Colonic mucosa (tissue), 4 donors: ENCODE data around the gene GRID1. TPM values are rescaled to one million over a fixed set of nuclear protein-coding genes. Genes with fewer than 3 reads are reported as not detected.

Source experiments
- DNase-seq: peaks from one replicate; pipeline ENCODE4 v3.0.0-alpha.2; 2020
- H3K27ac ChIP-seq: fragments of 200-600 bp; one replicate; pipeline ENCODE4 v1.8.0; 2021
- H3K27me3 ChIP-seq: fragments of 200-600 bp; one replicate; pipeline ENCODE4 v1.8.0; 2021
- H3K36me3 ChIP-seq: fragments of 200-600 bp; one replicate; pipeline ENCODE4 v1.8.0; 2021
- H3K4me1 ChIP-seq: fragments of 200-600 bp; one replicate; pipeline ENCODE4 v1.8.0; 2021; ENCODE audit warnings: mild to moderate bottlenecking
- H3K4me3 ChIP-seq: fragments of 200-600 bp; one replicate; pipeline ENCODE4 v1.8.0; 2021
- H3K9ac ChIP-seq, 2 donors: one replicate each; pipeline ENCODE4 v1.7.0; 2013; ENCODE audit warnings: control low read depth in 2 of 2, low read depth in 2 of 2, low read length in 2 of 2
- H3K9me3 ChIP-seq: fragments of 200-600 bp; one replicate; pipeline ENCODE4 v1.8.0; 2021
- intact Hi-C: fragments of 100-400 bp; cut with DNase I; formaldehyde crosslinking; loops from one replicate; pipeline ENCODE4 v1.14.1; 2022
- total RNA-seq, 2 donors: library from RNA; stranded (reverse); fragmentation: NEBNext Ultra II Directional in 1 of 2; extraction: Animal tissue kit (Norgen Biotek cat#: 25700) in 1 of 2; gene quantifications; one replicate each; pipeline ENCODE4 v1.2.1, GENCODE V29; 2021
- TF ChIP-seq, protein P1 (sequence below): fragments of 200-600 bp; IDR thresholded peaks from one replicate; pipeline ENCODE4 v1.8.0; 2022; ENCODE audit warnings: antibody characterized with exemption, mild to moderate bottlenecking
- donor health status: healthy.
- donor health status: DM: no; HTN: no; CAD: no.
- donor health status: DM: no; HTN: no; CAD: no.

Gene GRID1
- total RNA-seq, 2 donors from 2014 or later, result 0.30 to 0.37 TPM

DNA sequence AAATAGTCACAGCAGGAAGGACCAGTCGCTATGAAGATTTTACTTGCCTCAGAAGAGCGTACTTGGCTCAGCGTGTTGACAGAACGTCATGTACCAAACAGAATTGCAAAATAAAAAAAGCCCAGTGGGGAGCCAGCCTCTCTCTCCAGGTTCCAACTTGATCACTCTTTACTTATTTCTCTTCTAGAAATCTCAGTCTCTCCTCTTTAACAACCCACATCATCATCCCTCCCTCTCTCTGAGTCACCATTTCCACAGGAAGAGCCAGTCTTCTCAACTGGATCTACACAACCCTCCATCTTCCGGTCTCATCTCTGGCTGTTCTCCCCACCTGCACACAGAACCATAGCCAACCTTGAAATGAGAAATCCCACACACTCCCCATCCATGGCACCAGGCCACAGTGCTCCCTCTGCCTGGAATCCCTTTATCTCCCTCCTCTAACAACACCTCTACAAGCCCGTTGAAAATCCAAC, 718.3 kb downstream of the GRID1 start:
- Histone ChIP-seq H3K4me3 (no peak overlapping the region), H3K27ac (no peak overlapping the region)

DNA sequence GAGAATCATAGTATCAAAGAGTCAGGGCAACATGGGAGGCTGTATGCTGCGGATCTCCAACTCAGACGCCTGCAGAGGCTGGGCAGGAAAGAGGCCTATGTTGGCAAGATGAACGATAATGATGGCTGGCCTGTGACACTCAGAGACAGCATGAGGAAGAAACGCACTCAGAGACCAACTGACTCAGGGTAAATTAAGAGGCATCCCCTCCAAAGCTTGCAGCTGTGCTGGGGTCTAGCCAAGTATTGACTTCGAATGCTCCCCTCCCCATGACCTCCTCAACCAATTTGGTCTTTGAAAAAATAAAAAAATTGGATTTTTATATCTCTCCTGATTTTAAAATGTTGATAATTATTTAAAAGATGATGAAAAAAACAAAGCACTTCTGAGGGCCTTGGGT, 718.9 kb downstream of the GRID1 start:
- TF ChIP-seq, protein P1, sequence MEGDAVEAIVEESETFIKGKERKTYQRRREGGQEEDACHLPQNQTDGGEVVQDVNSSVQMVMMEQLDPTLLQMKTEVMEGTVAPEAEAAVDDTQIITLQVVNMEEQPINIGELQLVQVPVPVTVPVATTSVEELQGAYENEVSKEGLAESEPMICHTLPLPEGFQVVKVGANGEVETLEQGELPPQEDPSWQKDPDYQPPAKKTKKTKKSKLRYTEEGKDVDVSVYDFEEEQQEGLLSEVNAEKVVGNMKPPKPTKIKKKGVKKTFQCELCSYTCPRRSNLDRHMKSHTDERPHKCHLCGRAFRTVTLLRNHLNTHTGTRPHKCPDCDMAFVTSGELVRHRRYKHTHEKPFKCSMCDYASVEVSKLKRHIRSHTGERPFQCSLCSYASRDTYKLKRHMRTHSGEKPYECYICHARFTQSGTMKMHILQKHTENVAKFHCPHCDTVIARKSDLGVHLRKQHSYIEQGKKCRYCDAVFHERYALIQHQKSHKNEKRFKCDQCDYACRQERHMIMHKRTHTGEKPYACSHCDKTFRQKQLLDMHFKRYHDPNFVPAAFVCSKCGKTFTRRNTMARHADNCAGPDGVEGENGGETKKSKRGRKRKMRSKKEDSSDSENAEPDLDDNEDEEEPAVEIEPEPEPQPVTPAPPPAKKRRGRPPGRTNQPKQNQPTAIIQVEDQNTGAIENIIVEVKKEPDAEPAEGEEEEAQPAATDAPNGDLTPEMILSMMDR, result no peak
- Histone ChIP-seq H3K4me3 (no peak overlapping the region), H3K4me1 (no peaks in the 10 kb centered on the region), H3K9me3 (no peaks in the 10 kb centered on the region), H3K27ac (no peak overlapping the region), H3K9ac (no peak overlapping the region), H3K36me3 (no peaks in the 10 kb centered on the region), H3K27me3 (no peaks in the 10 kb centered on the region)
- intact Hi-C loops, result no loop called here
- no peak for DNase-seq

More for the DNA sequence above, 718.3 kb downstream of the GRID1 start:
- Histone ChIP-seq H3K4me1 (no peaks in the 10 kb centered on the region), H3K36me3 (no peaks in the 10 kb centered on the region), H3K9ac (no peak overlapping the region), H3K27me3 (no peaks in the 10 kb centered on the region), H3K9me3 (no peaks in the 10 kb centered on the region)
- intact Hi-C loops, result no loop called here
- TF ChIP-seq, protein P1, result no peak
- DNase-seq, result no peak

DNA sequence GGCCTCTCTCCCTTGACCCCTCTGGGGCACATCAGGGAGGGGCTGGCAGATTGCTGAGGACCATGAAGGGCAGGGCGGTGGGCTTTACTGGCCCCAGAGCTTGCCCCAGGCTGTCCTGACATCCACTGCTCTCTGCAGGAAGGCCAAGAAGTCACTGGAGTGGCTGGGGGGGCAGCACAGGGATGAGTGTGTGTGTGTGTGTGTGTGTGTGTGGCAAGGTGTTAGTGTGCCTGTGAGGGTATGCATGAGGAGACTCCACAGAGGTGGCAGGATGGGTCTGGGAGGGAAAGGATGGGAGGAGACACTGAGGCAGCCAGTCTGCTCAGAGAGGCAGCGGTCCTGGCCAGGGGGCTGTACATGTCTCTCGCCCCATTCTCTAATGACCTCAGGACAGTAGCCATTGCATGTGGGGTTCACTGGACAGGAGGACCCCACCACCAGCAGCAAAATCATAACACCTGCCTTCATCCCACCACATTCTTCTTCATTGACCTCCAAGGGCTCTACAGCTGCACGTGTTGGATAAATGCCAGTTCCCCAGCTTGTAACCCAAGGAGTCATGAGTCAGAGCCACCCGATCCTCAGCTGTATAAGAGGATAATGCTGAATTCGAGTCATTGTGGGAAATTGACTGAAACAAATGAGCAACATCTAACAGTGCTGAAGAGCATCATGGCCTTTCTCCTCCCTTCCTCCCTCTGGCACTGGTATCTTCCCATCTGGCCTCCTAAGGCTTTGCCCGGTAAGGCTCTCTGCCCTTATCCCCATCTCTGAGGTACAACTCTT, 720.5 kb downstream of the GRID1 start:
- no peaks in the 10 kb centered on the region for H3K27me3 ChIP-seq
- no peak overlapping the region for H3K9ac ChIP-seq
- H3K27ac ChIP-seq, result no peak overlapping the region
- intact Hi-C loops, result no loop called here
- DNase-seq, result no peak
- no peaks in the 10 kb centered on the region for H3K36me3 ChIP-seq
- H3K4me1 ChIP-seq, result no peaks in the 10 kb centered on the region
- TF ChIP-seq, protein P1, result no peak
- H3K9me3 ChIP-seq, result no peaks in the 10 kb centered on the region
- no peak overlapping the region for H3K4me3 ChIP-seq

DNA sequence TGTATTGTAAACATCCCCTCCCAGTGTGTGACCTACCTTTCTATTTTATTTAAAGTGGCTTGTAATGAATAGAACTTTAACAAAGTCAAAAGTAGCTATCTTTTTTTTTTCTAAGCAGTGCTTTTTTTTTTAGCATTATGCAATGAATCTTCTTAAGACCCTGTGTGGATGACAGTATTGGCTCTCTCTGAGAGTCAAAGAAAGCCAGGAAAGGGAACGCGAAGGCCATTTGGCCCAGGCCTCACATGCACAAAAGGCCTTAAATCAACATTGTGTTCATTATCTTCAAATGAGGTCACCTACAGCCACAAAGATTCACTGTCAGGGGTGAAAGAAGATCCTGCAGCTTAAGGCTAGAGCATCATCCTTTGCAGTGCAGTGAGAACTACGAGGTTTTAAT, 721.5 kb downstream of the GRID1 start:
- no peak overlapping the region for H3K9ac ChIP-seq
- no peak overlapping the region for H3K4me3 ChIP-seq
- no peak overlapping the region for H3K27ac ChIP-seq
- DNase-seq, result no peak
- H3K27me3 ChIP-seq, result no peaks in the 10 kb centered on the region
- H3K9me3 ChIP-seq, result no peaks in the 10 kb centered on the region
- intact Hi-C loops, result no loop called here
- TF ChIP-seq, protein P1, result no peak
- H3K4me1 ChIP-seq, result no peaks in the 10 kb centered on the region
- H3K36me3 ChIP-seq, result no peaks in the 10 kb centered on the region

DNA sequence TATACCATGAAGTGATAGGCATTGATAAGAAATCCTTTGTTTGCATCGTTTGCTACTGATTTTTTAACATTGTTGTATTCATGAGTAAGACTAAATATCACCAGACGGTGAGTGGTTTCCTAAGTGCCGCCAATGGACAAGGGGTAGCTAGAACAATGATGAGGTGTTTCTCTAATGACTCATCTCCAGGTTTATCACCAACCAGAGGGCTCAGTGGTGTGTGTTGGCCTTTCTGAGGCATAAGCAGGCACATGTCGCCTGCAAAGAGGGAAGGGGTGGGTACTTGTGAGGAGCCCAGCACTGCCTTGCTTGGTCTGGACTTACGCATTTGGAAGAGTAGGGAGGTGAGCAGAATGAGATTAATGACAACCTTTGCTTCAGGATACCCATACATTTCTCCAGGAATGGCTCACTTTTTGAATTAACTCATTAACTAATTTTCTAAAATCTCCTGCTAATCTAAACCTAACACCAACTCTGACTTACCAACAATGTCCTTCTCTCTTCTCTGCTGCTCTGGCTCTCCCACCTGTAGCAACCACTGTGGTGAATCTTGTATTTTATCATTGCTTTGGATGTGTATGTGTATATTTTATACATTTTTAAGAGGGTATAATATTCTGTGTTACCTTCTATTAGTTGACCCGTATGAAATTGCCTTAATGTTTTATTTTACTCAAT, 722.6 kb downstream of the GRID1 start:
- TF ChIP-seq, protein P1, result no peak
- intact Hi-C loops, result no loop called here

More for the DNA sequence above, 722.6 kb downstream of the GRID1 start:
- Histone ChIP-seq H3K4me3 (no peak overlapping the region), H3K27me3 (no peaks in the 10 kb centered on the region), H3K4me1 (no peaks in the 10 kb centered on the region), H3K9me3 (no peaks in the 10 kb centered on the region), H3K36me3 (no peaks in the 10 kb centered on the region), H3K9ac (no peak overlapping the region), H3K27ac (peak overlapping the region; percentile 67)
- peak; percentile 45 for DNase-seq
